ENCODE measurements around the gene LIPC.
"Not testable (repeated sequence)": the region's sequence is repeated elsewhere in the genome, so short reads cannot be mapped to it uniquely, and the experiment has no call there.

- not testable (repeated sequence) for TF ChIP-seq CTCF (IDR thresholded peaks at IDR 0.05; ENCODE audit: borderline replicate concordance, extremely low read depth, low read length, poor library complexity, severe bottlenecking); EZH2 (IDR thresholded peaks at IDR 0.05; ENCODE audit: borderline replicate concordance, low read depth, low read length, severe bottlenecking)
These were observed 172.1 kb downstream of the LIPC start for GRCh38 chr15:58603927-58604326.

Measured in DND-41 (cell line).